Measurements from ENCODE around the gene GJB6.

- TF ChIP-seq POLR2AphosphoS5 (IDR thresholded peaks at IDR 0.05; ENCODE audit: low read depth) = no peak
- TF ChIP-seq REST (IDR thresholded peaks at IDR 0.05; ENCODE audit: insufficient replicate concordance, low read depth) = no peak
- peak; percentile 48 for TF ChIP-seq CTCF (IDR thresholded peaks at IDR 0.05; ENCODE audit: insufficient read depth, low read length)
- TF ChIP-seq SPI1 (IDR thresholded peaks at IDR 0.05; ENCODE audit: borderline replicate concordance, low read depth) = no peak
- no peak for TF ChIP-seq GABPA (IDR thresholded peaks at IDR 0.05; ENCODE audit: low read depth)
These were observed 34.7 kb downstream of the GJB6 start for GRCh38 chr13:20197361-20197834.
